Mesenteric fat pad (tissue), 1 donor: ENCODE results near the gene PRDM10. TPM values are rescaled to one million over a fixed set of nuclear protein-coding genes. Genes with fewer than 3 reads are reported as not detected.
"Not testable (repeated sequence)": the region's sequence is repeated elsewhere in the genome, so short reads cannot be mapped to it uniquely, and the experiment has no call there.

ENCODE experiments used
- DNase-seq: peaks from one replicate; pipeline ENCODE4 v3.0.0-alpha.2; 2020; ENCODE audit warnings: low spot score
- total RNA-seq: library from RNA; stranded (reverse); fragmentation: NEBNext Ultra II Directional; extraction: Animal tissue kit (Norgen Biotek cat#: 25700); gene quantifications from one replicate; pipeline ENCODE4 v1.2.1, GENCODE V29; 2021
- donor health status: DM: yes; HTN: yes; CAD: no.

Gene PRDM10
- total RNA-seq, 1 donor from 2014 or later = 7.0 TPM

DNA sequence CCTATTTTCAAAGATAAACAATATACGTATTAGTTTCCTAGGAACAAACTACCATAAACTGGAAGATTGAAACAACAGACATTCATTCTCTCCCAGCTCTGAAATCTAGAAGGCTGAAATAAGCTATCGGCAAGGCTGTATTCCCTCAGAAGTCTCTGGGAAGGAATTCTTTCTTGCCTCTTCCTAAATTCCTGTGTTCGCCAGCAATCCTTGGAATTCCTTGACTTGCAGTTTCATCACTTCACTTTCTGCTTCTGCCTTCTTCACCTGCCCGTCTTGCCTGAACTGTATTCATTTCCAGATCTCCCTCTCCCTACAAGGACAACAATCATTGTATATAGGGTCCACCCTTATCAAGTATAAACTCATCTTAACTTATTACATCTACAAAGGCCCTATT, 17.7 kb upstream of the PRDM10 start:
- no peak for DNase-seq

GRCh38 chr11:130015846-130016245, 13.2 kb upstream of the PRDM10 start:
- DNase-seq = not testable (repeated sequence)

- DNase-seq = no peak
Observed at GRCh38 chr11:130008326-130008725, 5.7 kb upstream of the PRDM10 start.

DNA sequence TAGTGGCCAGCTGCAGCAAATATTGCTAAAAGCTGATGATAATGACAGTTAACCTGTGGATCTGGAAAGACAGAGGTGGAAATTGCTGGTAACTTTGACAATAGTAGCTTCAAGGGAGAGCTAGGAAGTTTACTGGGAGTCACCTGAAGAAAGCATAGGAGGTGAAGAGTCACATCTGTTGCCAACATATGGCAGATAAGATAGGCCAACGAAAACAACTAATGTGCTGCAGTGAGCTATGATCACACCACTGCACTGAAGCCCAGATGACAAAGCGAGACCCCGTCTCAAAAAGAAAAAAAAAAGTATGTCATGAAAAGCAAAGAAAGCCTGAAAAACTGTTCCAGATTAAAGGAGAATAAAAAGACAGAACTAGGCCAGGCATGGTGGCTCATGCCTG, 4.3 kb upstream of the PRDM10 start:
- no peak for DNase-seq

DNA sequence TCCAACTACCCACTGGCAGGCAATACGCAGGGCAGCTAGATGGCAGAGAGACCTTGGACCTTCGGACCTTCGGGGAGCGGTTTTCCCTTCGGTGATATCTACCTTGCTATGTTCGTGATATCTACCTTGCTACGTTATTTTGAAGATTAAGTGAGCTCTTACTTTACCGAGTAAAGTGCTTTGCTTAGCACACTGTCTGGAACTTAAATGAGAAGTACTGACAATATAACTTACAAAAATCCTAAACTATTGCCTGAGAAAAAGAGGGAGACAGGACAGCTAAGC, 1.0 kb upstream of the PRDM10 start:
- no peak for DNase-seq

DNA sequence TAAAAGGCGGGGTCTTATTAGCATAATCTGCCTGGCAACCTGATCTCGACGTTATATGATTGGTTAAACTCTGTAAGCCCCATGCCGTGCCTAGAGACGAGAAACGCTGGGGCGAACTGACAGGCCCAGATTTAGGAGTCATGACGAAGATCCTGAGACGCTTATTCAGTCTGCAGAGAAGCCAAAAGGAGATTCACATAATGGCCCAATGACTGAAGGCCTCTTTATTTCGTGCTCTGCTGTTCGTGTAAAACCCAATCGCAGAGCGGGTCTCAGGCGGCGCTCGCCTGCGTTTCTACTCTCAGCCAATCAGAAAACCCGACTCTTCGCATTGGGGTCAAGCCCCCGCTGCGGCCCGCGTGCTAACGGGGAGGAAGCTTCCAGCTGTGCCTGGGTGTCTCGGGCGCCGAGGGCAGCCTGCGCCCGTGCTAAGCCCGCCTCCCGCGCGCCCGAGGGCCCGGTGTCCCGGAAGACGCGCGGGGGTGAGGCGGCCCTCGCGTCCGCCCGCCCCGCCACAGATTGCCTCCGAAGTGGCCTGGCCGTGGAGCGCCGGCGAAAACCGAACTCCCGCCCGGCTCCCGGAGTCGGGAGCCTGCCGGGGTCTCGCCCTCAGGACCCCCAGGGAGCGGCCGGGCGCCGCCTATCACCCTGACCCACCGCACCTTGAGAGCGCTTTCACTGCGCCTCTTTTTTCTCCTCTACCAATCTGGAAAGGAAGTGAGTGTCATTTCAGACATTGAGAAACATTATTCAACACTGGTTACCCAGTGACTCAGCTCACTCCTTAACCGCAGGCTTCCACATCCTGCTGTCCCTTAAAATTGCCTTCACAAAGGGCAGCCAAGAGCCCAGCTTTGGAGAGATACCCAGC, 446 bp upstream of the PRDM10 start:
- DNase-seq = peak; percentile 97

DNA sequence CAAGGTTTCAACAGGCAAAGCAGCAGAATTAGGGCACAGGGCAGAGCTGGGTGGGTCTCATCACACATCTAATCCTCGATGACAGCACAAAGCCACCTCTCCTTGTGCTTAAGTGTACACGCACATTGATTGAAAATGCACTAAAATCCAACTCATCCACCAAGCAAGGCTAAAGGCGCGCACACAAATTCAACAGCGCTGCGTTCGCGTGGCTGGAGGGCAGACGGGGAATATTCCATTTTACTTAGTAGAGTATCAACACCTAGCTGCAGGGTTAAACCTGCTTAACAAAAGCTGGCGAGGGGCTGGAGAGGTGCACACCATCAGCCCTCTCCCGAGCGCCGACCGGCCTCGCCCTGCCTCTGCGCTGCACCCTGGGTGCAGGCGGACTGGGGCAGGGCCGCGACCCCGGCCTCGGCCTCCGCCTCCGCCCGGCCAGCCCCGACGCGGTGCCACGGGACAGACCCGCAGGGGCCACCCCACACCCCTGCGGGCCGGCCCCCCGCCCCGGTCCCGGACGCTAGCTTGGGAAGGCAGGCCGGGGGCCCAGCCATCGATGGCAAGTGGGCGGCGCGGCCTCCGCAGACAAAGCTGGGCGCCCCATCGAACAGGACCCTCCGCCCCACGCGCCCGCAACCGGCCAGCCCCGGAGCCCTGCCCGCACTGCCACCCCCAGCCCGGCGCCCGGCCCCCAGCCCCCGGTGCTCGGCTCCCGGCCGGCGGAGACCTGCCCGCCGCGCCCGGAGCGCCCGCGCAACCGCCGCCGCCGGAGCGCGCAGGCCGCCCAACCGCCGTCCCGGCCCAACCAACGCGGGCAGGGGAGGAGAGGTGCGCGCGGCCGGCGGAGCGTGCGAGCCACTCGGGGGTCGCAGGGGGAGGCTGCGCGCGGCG, 929 bp downstream of the PRDM10 start:
- no peak for DNase-seq

DNA sequence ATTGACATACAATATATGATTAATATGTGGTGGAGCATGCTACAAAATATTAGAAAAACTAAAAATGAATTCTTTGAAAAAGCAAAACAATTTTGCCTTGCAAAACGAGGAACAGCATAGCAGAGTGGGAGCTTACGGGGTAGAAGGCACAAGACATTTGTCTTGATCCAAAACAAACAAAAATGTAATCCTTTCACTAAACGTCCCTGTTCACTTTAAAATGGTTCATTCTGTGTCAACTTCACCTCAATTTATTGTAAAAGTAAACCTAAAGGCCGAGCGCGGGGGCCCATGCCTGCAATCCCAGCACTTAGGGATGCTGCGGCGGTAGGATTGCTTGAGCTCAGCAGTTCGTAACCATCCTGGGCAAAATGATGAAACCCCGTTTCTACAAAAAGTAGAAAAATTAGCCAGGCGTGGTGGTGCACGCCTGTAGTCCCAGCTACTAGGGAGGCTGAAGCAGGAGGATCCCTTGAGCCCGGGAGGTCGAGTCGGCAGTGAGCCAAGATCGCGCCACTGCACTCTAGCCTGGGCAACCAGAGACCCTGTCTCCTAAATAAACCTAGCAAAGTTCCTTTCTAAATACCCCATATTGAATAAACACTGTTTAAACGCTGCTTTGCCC, 2.0 kb downstream of the PRDM10 start:
- no peak for DNase-seq

DNA sequence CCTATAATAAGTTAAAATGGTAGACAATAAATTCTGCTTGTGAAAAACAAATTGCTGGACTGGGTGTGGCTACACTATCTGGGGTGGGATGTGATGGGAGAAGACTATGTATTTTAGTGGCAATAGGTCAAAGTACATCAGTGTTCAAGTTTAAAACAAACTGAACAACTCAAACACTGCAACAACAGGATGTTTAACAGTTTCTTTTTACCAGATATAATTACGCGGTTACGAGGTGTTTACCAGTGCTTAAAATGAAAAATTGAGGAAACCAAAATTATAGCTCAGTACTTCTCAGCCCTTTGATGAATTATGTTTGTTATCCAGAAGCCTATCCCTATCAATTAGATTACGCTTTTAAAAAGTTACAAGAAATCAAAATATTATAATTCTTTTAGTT, 3.2 kb downstream of the PRDM10 start:
- DNase-seq = no peak

- no peak for DNase-seq
Observed at GRCh38 chr11:129998905-129999304, 3.7 kb downstream of the PRDM10 start.

GRCh38 chr11:129998107-129998506, 4.5 kb downstream of the PRDM10 start:
- DNase-seq = no peak

DNA sequence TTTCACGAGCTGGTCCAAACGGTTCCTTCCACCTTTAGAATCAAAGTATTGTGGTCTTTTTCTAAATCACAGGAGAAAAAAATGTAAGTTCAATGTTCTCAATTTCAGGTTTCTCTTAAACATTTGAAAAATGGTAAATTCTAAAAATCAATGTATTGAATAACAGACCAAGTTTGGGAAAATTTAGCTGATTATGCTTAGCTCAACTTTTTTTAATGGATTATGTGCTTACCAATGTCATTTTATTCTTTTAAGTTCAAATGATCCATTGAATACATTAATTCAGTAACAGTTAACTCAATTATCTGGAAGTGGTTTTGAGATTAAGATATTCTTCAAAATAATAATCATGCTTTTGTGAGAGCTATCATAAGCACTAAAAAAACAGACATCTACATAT, 5.1 kb downstream of the PRDM10 start:
- no peak for DNase-seq

- DNase-seq = no peak
Observed at GRCh38 chr11:129996113-129996870, 6.3 kb downstream of the PRDM10 start.

GRCh38 chr11:129995163-129995562, 7.5 kb downstream of the PRDM10 start:
- DNase-seq = no peak

- DNase-seq = no peak
Observed at GRCh38 chr11:129992161-129992944, 10.3 kb downstream of the PRDM10 start.

DNA sequence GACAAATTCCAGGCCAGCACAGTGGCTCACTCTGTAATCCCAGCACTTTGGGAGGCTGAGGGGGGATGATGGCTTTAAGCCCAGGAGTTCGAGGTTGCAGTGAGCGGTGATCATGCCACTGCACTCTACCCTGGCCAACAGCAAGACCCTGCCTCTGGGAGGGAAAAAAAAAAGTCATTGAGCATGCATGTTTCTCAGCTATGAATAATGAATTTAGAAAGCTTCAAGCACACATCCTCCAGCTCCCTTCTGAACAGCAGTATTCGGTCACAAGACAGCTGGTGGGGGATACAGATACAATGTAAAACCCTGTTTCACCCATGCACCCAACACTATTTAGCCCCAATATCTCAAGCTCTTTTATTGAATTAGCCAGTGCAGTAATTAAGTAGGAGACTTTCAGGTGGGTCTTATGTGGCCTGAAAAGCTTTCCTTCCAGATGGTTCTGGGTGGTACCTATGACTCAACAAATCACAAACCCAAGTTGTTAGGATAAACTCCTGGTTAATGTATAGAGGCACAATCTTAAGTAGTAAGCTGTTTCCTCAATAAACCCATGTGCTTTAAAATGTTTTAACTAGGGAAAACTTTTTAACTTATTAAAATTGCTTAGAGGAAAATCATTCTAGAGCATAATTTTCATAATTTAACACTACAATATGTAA, 13.4 kb downstream of the PRDM10 start:
- no peak for DNase-seq

DNA sequence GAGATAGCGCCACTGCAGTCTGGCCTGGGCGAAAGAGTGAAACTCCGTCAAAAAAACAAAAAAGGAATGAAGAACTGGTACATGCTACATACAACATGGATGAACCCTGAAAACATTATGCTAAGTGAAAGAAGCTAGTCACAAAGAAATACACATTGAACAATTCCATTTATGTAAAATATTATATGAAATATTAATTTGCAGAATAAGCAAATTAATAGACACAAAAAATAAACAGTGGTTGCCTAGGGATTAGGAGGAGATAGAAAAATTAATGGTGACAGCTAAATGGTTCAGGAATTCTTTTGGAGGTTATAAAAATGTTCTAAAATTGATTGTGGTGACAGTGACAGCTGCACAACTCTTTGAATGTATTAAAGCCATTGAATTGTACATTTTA, 14.7 kb downstream of the PRDM10 start:
- DNase-seq = no peak

- DNase-seq = no peak
Observed at GRCh38 chr11:129985823-129986222, 16.8 kb downstream of the PRDM10 start.

DNA sequence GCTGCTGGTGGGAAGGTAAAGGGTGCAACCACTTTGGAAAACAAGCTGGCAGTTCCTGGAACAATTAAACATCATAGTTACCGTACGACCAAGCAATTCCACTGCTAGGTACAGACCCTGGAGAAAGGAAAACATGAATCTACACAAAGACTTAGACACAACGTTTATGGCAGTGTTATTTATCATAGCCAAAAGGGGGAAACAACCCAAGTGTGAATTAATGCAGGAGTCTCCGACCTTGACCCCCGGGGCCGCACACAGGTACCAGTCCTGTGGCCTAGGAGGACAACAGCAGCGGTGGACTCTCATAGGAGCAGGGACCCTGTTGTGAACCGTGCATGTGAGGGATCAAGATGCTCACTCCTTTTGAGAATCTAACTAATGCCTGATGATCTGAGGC, 22.5 kb downstream of the PRDM10 start:
- no peak for DNase-seq

- no peak for DNase-seq
Observed at GRCh38 chr11:129979046-129979605, 23.5 kb downstream of the PRDM10 start.
